A549 (cell line): ENCODE data around the gene EVA1C. TPM values are rescaled to one million over a fixed set of nuclear protein-coding genes. Genes with fewer than 3 reads are reported as not detected.

Source experiments
- ATAC-seq, 2 experiments: fragments of 200-7000 bp in 1 of 2; fragments of >200 bp in 1 of 2; cut with Nextera tagmentation in 1 of 2; cut with Tn5 transposase in 1 of 2; 3 replicates each; pipeline versions ENCODE4 v1.8.0 to v1.9.1; 2018 to 2020; ENCODE audit warnings: mild to moderate bottlenecking in 1 of 2, moderate library complexity in 1 of 2
- CTCF ChIA-PET: fragments of 300-600 bp; sonication (Branson Sonifier 250); formaldehyde crosslinking; extraction: SDS; loops from one replicate; lab custom pipeline; 2021; ENCODE audit warnings: antibody characterized with exemption, inconsistent platforms; lab: Yijun Ruan, JAX
- POLR2A ChIA-PET: fragments of 350-600 bp; formaldehyde crosslinking; extraction: SDS; loops from one replicate; lab custom pipeline; 2021; ENCODE audit warnings: antibody characterized with exemption, inconsistent platforms; lab: Yijun Ruan, JAX
- DNase-seq, 2 experiments: peaks; one replicate each; pipeline versions ENCODE4 v3.0.0 to v3.0.0-alpha.2; 2011 to 2016; ENCODE audit warnings: low read depth in 1 of 2, low spot score in 1 of 2
- FAIRE-seq: peaks from 2 replicates; lab custom pipeline; 2011; peaks lifted over from hg19 to GRCh38; lab: Jason Lieb, UNC
- H3K27ac ChIP-seq, 2 experiments: fragments of >200 bp; sonication (Bioruptor Twin); formaldehyde crosslinking; 3 replicates each; pipeline ENCODE4 v1.5.1; 2016 to 2017
- H3K4me1 ChIP-seq: fragments of >200 bp; sonication (Bioruptor Twin); formaldehyde crosslinking; 3 replicates; pipeline ENCODE4 v1.6.1; 2016
- H3K4me2 ChIP-seq: fragments of >200 bp; sonication (Bioruptor Twin); formaldehyde crosslinking; 3 replicates; pipeline ENCODE4 v1.6.1; 2016
- H3K4me3 ChIP-seq: fragments of >200 bp; sonication (Bioruptor Twin); formaldehyde crosslinking; 3 replicates; pipeline ENCODE4 v1.5.1; 2016
- H3K9me3 ChIP-seq: fragments of >200 bp; sonication (Bioruptor Twin); formaldehyde crosslinking; 3 replicates; pipeline ENCODE4 v1.6.1; 2016
- CEBPB ChIP-seq, 2 experiments: fragments of >200 bp in 1 of 2; sonication (Bioruptor Twin) in 1 of 2; formaldehyde crosslinking in 1 of 2; IDR thresholded peaks; 2 replicates each; pipeline ENCODE4 v1.6.1; 2012 to 2016
- ELK1 ChIP-seq: fragments of 150-350 bp; IDR thresholded peaks from 2 replicates; pipeline ENCODE4 v1.6.1; 2014; ENCODE audit warnings: low read depth, mild to moderate bottlenecking, low read length
- FOSB ChIP-seq: fragments of 250-450 bp; sonication (Bioruptor Pico); IDR thresholded peaks from 2 replicates; pipeline ENCODE4 v1.5.0; 2020; ENCODE audit warnings: mild to moderate bottlenecking, moderate library complexity
- FOSL2 ChIP-seq, 2 experiments: fragments of 450-650 bp in 1 of 2; fragments of >200 bp in 1 of 2; sonication (Bioruptor Twin) in 1 of 2; formaldehyde crosslinking; IDR thresholded peaks; 2 replicates each; pipeline versions ENCODE4 v1.5.0 to v1.6.1; 2016 to 2020; ENCODE audit warnings: mild to moderate bottlenecking in 1 of 2, moderate library complexity in 1 of 2
- GATA3 ChIP-seq: IDR thresholded peaks from 2 replicates; pipeline ENCODE4 v1.6.1; 2012; ENCODE audit warnings: borderline replicate concordance
- HDAC2 ChIP-seq: fragments of 200-600 bp; sonication (generic); IDR thresholded peaks from 2 replicates; pipeline ENCODE4 v1.6.1; 2016
- JUN ChIP-seq, 2 experiments: fragments of >200 bp; sonication (Bioruptor Twin); formaldehyde crosslinking; IDR thresholded peaks; 2 replicates in 1 of 2; 3 replicates in 1 of 2; pipeline ENCODE4 v1.6.1; 2016 to 2017
- MYC ChIP-seq: IDR thresholded peaks from 2 replicates; pipeline ENCODE4 v1.6.1; 2012; ENCODE audit warnings: mild to moderate bottlenecking, inconsistent platforms, low read length, improper control_type of control experiment, borderline replicate concordance
- NFE2L2 ChIP-seq: fragments of 150-350 bp; conservative IDR thresholded peaks from 2 replicates; pipeline ENCODE4 v1.6.1; 2014; ENCODE audit warnings: low read length
- NPAS2 ChIP-seq: fragments of 250-450 bp; sonication (Bioruptor Pico); IDR thresholded peaks from 2 replicates; pipeline ENCODE4 v1.8.0; 2022; ENCODE audit warnings: mild to moderate bottlenecking, moderate library complexity, borderline replicate concordance
- NR3C1 ChIP-seq: fragments of >200 bp; sonication (Bioruptor Twin); formaldehyde crosslinking; IDR thresholded peaks from 3 replicates; pipeline ENCODE4 v1.6.1; 2017
- POLR2A ChIP-seq: IDR thresholded peaks from 2 replicates; pipeline ENCODE4 v1.6.1; 2012; ENCODE audit warnings: mild to moderate bottlenecking, low read length
- POLR2AphosphoS2 ChIP-seq: conservative IDR thresholded peaks from 2 replicates; pipeline ENCODE4 v1.6.1; 2012; ENCODE audit warnings: low read length, improper control_type of control experiment, inconsistent platforms
- RARB ChIP-seq: fragments of 250-450 bp; sonication (Bioruptor Pico); IDR thresholded peaks from 2 replicates; pipeline ENCODE4 v1.8.0; 2021; ENCODE audit warnings: mild to moderate bottlenecking, moderate library complexity
- RCOR1 ChIP-seq: fragments of 150-350 bp; IDR thresholded peaks from 2 replicates; pipeline ENCODE4 v1.6.1; 2014; ENCODE audit warnings: antibody characterized with exemption, low read length, low read depth
- RFX5 ChIP-seq: fragments of 450-650 bp; IDR thresholded peaks from 2 replicates; pipeline ENCODE4 v1.7.1; 2014; ENCODE audit warnings: antibody characterized with exemption, mild to moderate bottlenecking, moderate library complexity
- SMC3 ChIP-seq: fragments of >200 bp; sonication (Bioruptor Twin); formaldehyde crosslinking; IDR thresholded peaks from 3 replicates; pipeline ENCODE4 v1.6.1; 2018; ENCODE audit warnings: inconsistent platforms
- TP53 ChIP-seq: fragments of 250-450 bp; sonication (Bioruptor Pico); IDR thresholded peaks from 2 replicates; pipeline ENCODE4 v1.5.0; 2021; ENCODE audit warnings: mild to moderate bottlenecking, moderate library complexity
- ZNF302 ChIP-seq: fragments of 250-450 bp; sonication (Bioruptor Pico); IDR thresholded peaks from 2 replicates; pipeline ENCODE4 v1.9.0; 2021; ENCODE audit warnings: inconsistent platforms, mild to moderate bottlenecking, moderate library complexity
- WGBS: methylation state at CpG from one replicate; pipeline ENCODE4 v1.1.6; 2017; ENCODE audit errors: missing lambda C conversion rate; 5-methylcytosine and 5-hydroxymethylcytosine counted together
- polyA plus RNA-seq, 4 experiments: library from polyadenylated mRNA; depleted of rRNA in 3 of 4; stranded (reverse); fragments of >200 nt; fragmentation: RNase III in 1 of 4; extraction: RNeasy Plus Mini Kit Qiagen cat#74134 plus additional on column Dnase treatment in 1 of 4; gene quantifications; 2 replicates in 3 of 4; 3 replicates in 1 of 4; pipeline ENCODE4 v1.2.3, GENCODE V29; 2011 to 2017
- TF ChIP-seq, protein P1 (sequence below): fragments of 250-450 bp; sonication (Bioruptor Pico); IDR thresholded peaks from 2 replicates; pipeline ENCODE4 v1.5.0; 2021; ENCODE audit warnings: mild to moderate bottlenecking, moderate library complexity, borderline replicate concordance
- TF ChIP-seq, protein P2 (sequence below): fragments of >200 bp; sonication (Bioruptor Twin); formaldehyde crosslinking; IDR thresholded peaks from 3 replicates; pipeline ENCODE4 v1.6.1; 2016

Gene EVA1C
- polyA plus RNA-seq, 2 of the 4 experiments (the other 2 are of a cell fraction): 41.1 to 48.0 TPM

GRCh38 chr21:32452641-32453040 is 40.1 kb downstream of the EVA1C start (continued):
- TF ChIP-seq, protein P1, sequence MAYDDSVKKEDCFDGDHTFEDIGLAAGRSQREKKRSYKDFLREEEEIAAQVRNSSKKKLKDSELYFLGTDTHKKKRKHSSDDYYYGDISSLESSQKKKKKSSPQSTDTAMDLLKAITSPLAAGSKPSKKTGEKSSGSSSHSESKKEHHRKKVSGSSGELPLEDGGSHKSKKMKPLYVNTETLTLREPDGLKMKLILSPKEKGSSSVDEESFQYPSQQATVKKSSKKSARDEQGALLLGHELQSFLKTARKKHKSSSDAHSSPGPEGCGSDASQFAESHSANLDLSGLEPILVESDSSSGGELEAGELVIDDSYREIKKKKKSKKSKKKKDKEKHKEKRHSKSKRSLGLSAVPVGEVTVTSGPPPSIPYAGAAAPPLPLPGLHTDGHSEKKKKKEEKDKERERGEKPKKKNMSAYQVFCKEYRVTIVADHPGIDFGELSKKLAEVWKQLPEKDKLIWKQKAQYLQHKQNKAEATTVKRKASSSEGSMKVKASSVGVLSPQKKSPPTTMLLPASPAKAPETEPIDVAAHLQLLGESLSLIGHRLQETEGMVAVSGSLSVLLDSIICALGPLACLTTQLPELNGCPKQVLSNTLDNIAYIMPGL (CRISPR knock-in tag): no peak
- TF ChIP-seq NFE2L2 (no peak), ZNF302 (CRISPR knock-in tag) (no peak), RARB (no peak)

DNA sequence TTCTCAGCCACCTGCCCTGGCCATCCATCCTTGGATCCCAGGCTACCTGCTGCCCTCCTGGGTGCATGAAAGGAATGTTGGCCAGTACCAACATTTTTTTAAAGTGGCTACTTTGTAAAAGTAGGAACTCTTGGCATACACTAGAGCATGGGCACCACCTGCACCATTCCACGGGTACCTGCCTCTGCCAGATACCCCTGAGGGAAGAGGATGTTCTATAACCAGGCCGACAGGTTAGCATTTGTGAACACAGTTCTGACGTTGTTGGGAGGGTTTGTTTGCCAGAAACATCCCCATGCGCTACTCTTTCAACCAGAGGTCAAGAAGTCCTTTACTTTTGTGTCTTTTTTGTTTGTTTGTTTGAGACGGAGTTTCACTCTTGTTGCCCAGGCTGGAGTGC is 43.0 kb downstream of the EVA1C start:
- Histone ChIP-seq H3K4me1 (peaks cover 75% of the 10 kb centered on the region), H3K4me2 (peak overlapping the region; percentile 28; the same call in 2 of the 3 replicates), H3K9me3 (no peaks in the 10 kb centered on the region), H3K4me3 (no peak overlapping the region), H3K27ac (peak overlapping the region; percentile 97 to 99)
- 65% methylated on average over 5 of the region's 5 CpGs for WGBS
- no peak for ATAC-seq
- DNase-seq: no peak
- CTCF ChIA-PET: interaction anchor here (1.3 to 1.5 kb wide), 2 partner anchors 20 to 41 kb away, joined by 4 to 5 read pairs; no protein-coding TSS in a partner anchor
- FAIRE-seq: no peak
- TF ChIP-seq ELK1: no peak
- TF ChIP-seq TP53: no peak
- TF ChIP-seq FOSB (CRISPR knock-in tag): no peak
- TF ChIP-seq JUN (IDR thresholded peaks at IDR 0.05): no peak
- no peak for TF ChIP-seq POLR2A
- TF ChIP-seq NPAS2: no peak
- no peak for TF ChIP-seq POLR2AphosphoS2
- TF ChIP-seq, protein P1 (CRISPR knock-in tag): no peak
- no peak for TF ChIP-seq NR3C1
- no peak for TF ChIP-seq RARB
- TF ChIP-seq HDAC2: no peak
- TF ChIP-seq CEBPB (IDR thresholded peaks at IDR 0.05): no peak
- TF ChIP-seq RCOR1: no peak
- TF ChIP-seq, protein P2, sequence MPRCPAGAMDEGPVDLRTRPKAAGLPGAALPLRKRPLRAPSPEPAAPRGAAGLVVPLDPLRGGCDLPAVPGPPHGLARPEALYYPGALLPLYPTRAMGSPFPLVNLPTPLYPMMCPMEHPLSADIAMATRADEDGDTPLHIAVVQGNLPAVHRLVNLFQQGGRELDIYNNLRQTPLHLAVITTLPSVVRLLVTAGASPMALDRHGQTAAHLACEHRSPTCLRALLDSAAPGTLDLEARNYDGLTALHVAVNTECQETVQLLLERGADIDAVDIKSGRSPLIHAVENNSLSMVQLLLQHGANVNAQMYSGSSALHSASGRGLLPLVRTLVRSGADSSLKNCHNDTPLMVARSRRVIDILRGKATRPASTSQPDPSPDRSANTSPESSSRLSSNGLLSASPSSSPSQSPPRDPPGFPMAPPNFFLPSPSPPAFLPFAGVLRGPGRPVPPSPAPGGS: no peak
- no peak for TF ChIP-seq GATA3
- no peak for TF ChIP-seq RFX5
- TF ChIP-seq NFE2L2: no peak
- no peak for TF ChIP-seq MYC
- TF ChIP-seq, all 56 proteins: peak for 0
- POLR2A ChIA-PET: no interaction called here

DNA sequence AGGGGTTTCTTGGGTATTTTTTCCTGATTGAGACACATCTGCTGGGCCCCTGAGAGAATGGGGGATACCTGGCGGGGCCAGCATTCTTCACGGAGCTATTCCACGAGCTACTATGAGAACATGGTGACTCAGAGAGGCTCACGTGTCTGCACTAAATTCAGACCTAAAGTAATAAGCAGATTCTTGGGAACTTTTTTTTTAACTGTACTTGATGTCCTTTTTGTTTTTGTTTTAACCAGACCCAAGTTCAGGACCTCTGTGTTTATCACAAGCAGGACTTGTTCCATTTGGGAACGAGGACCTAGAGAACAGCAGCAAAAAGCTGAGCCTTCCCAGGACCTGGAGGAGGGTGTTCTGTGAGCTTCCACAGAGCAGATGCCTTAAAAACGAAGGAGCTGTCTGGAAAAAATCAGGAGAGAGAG is 44.0 kb downstream of the EVA1C start:
- peaks cover 73% of the 10 kb centered on the region for H3K4me1 ChIP-seq
- no peak overlapping the region for H3K4me3 ChIP-seq
- POLR2A ChIA-PET: no interaction called here
- FAIRE-seq (no peak), DNase-seq (no peak), ATAC-seq (peak; percentile 35 to 51; a peak in 4 of 6 replicates)
- CTCF ChIA-PET: interaction anchor here (1.0 to 2.6 kb wide), 7 partner anchors 9 to 145 kb away, joined by 3 to 8 read pairs (median 5); no protein-coding TSS in a partner anchor
- peak overlapping the region; percentile 97 to 99 for H3K27ac ChIP-seq
- H3K9me3 ChIP-seq: no peaks in the 10 kb centered on the region
- WGBS: 30% methylated on average over 6 of the region's 6 CpGs
- peak overlapping the region; percentile 69 for H3K4me2 ChIP-seq
- TF ChIP-seq SMC3 (no peak), FOSL2 (IDR thresholded peaks at IDR 0.05) (no peak), FOSL2 (CRISPR knock-in tag; IDR thresholded peaks at IDR 0.05) (peak; percentile 4; the same call in 1 of the 2 replicates)
